SK-N-SH treated with all-trans-retinoic acid at 6 μM for 48 hours (cell line): Measurements from ENCODE around the gene TUBB1.

Source experiments
- ATAC-seq: fragments of 200-7000 bp; cut with Tn5 transposase; 3 replicates; pipeline ENCODE4 v1.9.1; 2020; ENCODE audit warnings: mild to moderate bottlenecking, moderate library complexity
- ARNTL ChIP-seq: fragments of 450-650 bp; formaldehyde crosslinking; IDR thresholded peaks from 2 replicates; pipeline ENCODE4 v1.5.0; 2020; ENCODE audit warnings: low read depth, mild to moderate bottlenecking, moderate library complexity, borderline replicate concordance
- BACH2 ChIP-seq: fragments of 250-450 bp; sonication (Bioruptor Pico); IDR thresholded peaks from 2 replicates; pipeline ENCODE4 v1.9.0; 2021; ENCODE audit warnings: mild to moderate bottlenecking, borderline replicate concordance
- CREB5 ChIP-seq: fragments of 250-450 bp; sonication (Bioruptor Pico); IDR thresholded peaks from 2 replicates; pipeline ENCODE4 v1.5.1; 2020; ENCODE audit warnings: low read depth, mild to moderate bottlenecking, moderate library complexity
- CSDC2 ChIP-seq: fragments of 250-450 bp; sonication (Bioruptor Pico); IDR thresholded peaks from 2 replicates; pipeline ENCODE4 v1.5.0; 2020; ENCODE audit warnings: mild to moderate bottlenecking, moderate library complexity
- CSRNP3 ChIP-seq: fragments of 250-450 bp; sonication (Bioruptor Pico); IDR thresholded peaks from 2 replicates; pipeline ENCODE4 v1.5.1; 2021; ENCODE audit warnings: mild to moderate bottlenecking, moderate library complexity
- ESRRG ChIP-seq: fragments of 250-450 bp; sonication (Bioruptor Pico); IDR thresholded peaks from 2 replicates; pipeline ENCODE4 v1.6.1; 2021; ENCODE audit warnings: mild to moderate bottlenecking
- GLIS3 ChIP-seq: fragments of 250-450 bp; sonication (Bioruptor Pico); IDR thresholded peaks from 2 replicates; pipeline ENCODE4 v1.5.0; 2020; ENCODE audit warnings: mild to moderate bottlenecking, moderate library complexity
- ISL1 ChIP-seq: fragments of 250-450 bp; sonication (Bioruptor Pico); IDR thresholded peaks from 2 replicates; pipeline ENCODE4 v2.1.2; 2022; ENCODE audit warnings: mild to moderate bottlenecking, moderate library complexity
- OSR1 ChIP-seq: fragments of 250-450 bp; sonication (Bioruptor Pico); IDR thresholded peaks from 2 replicates; pipeline ENCODE4 v1.8.0; 2022; ENCODE audit warnings: moderate library complexity, mild to moderate bottlenecking, inconsistent platforms
- PATZ1 ChIP-seq: fragments of 250-450 bp; sonication (Bioruptor Pico); IDR thresholded peaks from 2 replicates; pipeline ENCODE4 v1.8.0; 2020; ENCODE audit warnings: mild to moderate bottlenecking, moderate library complexity, borderline replicate concordance
- POU6F1 ChIP-seq: fragments of 250-450 bp; sonication (Bioruptor Pico); IDR thresholded peaks from 2 replicates; pipeline ENCODE4 v1.8.0; 2021; ENCODE audit warnings: low read depth, mild to moderate bottlenecking, moderate library complexity, borderline replicate concordance
- RARB ChIP-seq: fragments of 250-450 bp; sonication (Bioruptor Pico); IDR thresholded peaks from 2 replicates; pipeline ENCODE4 v1.8.0; 2021; ENCODE audit warnings: mild to moderate bottlenecking, moderate library complexity
- TCF4 ChIP-seq: fragments of 250-450 bp; sonication (Bioruptor Pico); IDR thresholded peaks from 2 replicates; pipeline ENCODE4 v1.8.0; 2021; ENCODE audit warnings: mild to moderate bottlenecking, moderate library complexity, borderline replicate concordance
- TOX ChIP-seq: fragments of 250-450 bp; sonication (Bioruptor Pico); IDR thresholded peaks from 2 replicates; pipeline ENCODE4 v1.8.0; 2021; ENCODE audit warnings: mild to moderate bottlenecking, moderate library complexity, borderline replicate concordance
- ZC3H10 ChIP-seq: fragments of 250-450 bp; sonication (Bioruptor Pico); IDR thresholded peaks from 2 replicates; pipeline ENCODE4 v1.5.1; 2021; ENCODE audit warnings: mild to moderate bottlenecking, moderate library complexity
- ZFP3 ChIP-seq: fragments of 250-450 bp; sonication (Bioruptor Pico); IDR thresholded peaks from 2 replicates; pipeline ENCODE4 v1.5.0; 2020; ENCODE audit warnings: mild to moderate bottlenecking, moderate library complexity
- ZFP30 ChIP-seq: fragments of 450-650 bp; formaldehyde crosslinking; IDR thresholded peaks from 2 replicates; pipeline ENCODE4 v1.5.0; 2022; ENCODE audit warnings: mild to moderate bottlenecking, moderate library complexity
- ZNF70 ChIP-seq: fragments of 450-650 bp; formaldehyde crosslinking; IDR thresholded peaks from 2 replicates; pipeline ENCODE4 v1.5.0; 2020; ENCODE audit warnings: mild to moderate bottlenecking, moderate library complexity

TUBB1 gene

GRCh38 chr20:58985656-58986055 lies 33.6 kb upstream of the TUBB1 start:
- no peak for ATAC-seq
- TF ChIP-seq OSR1 (CRISPR knock-in tag): no peak
- no peak for TF ChIP-seq CSRNP3 (CRISPR knock-in tag)
- no peak for TF ChIP-seq ISL1 (CRISPR knock-in tag)
- no peak for TF ChIP-seq TOX (CRISPR knock-in tag)
- no peak for TF ChIP-seq TCF4 (CRISPR knock-in tag)
- no peak for TF ChIP-seq ARNTL (CRISPR knock-in tag)
- TF ChIP-seq ZC3H10 (CRISPR knock-in tag): no peak
- no peak for TF ChIP-seq ZFP3 (CRISPR knock-in tag)
- TF ChIP-seq RARB (CRISPR knock-in tag): no peak
- no peak for TF ChIP-seq ZNF70 (CRISPR knock-in tag)
- TF ChIP-seq ZFP30 (CRISPR knock-in tag): no peak
- TF ChIP-seq CREB5: no peak
- no peak for TF ChIP-seq PATZ1 (CRISPR knock-in tag)
- TF ChIP-seq ESRRG (CRISPR knock-in tag): no peak
- no peak for TF ChIP-seq CSDC2 (CRISPR knock-in tag)

- no peak for ATAC-seq
- TF ChIP-seq GLIS3 (no peak), ESRRG (CRISPR knock-in tag) (no peak), CSDC2 (CRISPR knock-in tag) (no peak), PATZ1 (CRISPR knock-in tag) (no peak), TCF4 (CRISPR knock-in tag) (no peak), CSRNP3 (CRISPR knock-in tag) (no peak), RARB (CRISPR knock-in tag) (no peak), ZFP30 (CRISPR knock-in tag) (no peak), BACH2 (CRISPR knock-in tag) (no peak), ZFP3 (CRISPR knock-in tag) (no peak), CREB5 (no peak), POU6F1 (CRISPR knock-in tag) (no peak), ARNTL (CRISPR knock-in tag) (no peak)
Measured at GRCh38 chr20:58986286-58986967, 32.8 kb upstream of the TUBB1 start.
